Panc1 (cell line): ENCODE data around the gene CHRM2. TPM values are rescaled to one million over a fixed set of nuclear protein-coding genes. Genes with fewer than 3 reads are reported as not detected.

Experiments
- ATAC-seq: fragments of 200-7000 bp; cut with Tn5 transposase; 2 replicates; pipeline ENCODE4 v1.9.1; 2020; ENCODE audit warnings: mild to moderate bottlenecking, moderate library complexity
- BruUV-seq: library from RNA; stranded (reverse); fragments of 400-500 nt; replicated peaks from 2 replicates; lab custom pipeline; 2021; lab: Mats Ljungman, UMichigan
- CTCF ChIA-PET: fragments of 300-600 bp; sonication (Branson Sonifier 250); formaldehyde crosslinking; loops from one replicate; lab custom pipeline; 2022; ENCODE audit warnings: antibody characterized with exemption; lab: Charles Lee
- POLR2A ChIA-PET: fragments of 300-600 bp; sonication (Branson Sonifier 250); formaldehyde crosslinking; loops from one replicate; lab custom pipeline; 2022; ENCODE audit warnings: antibody characterized with exemption; lab: Charles Lee
- DNase-seq: peaks from one replicate; pipeline ENCODE4 v3.0.0-alpha.2; 2010; ENCODE audit warnings: low read depth, low spot score
- H3K27ac ChIP-seq: 2 replicates; pipeline ENCODE4 v1.5.1; 2011; ENCODE audit warnings: mild to moderate bottlenecking, low read length, inconsistent platforms
- H3K27me3 ChIP-seq: fragments of 200-500 bp; sonication (Bioruptor generic); 2 replicates; pipeline ENCODE4 v1.6.0; 2014; ENCODE audit warnings: low read length, inconsistent platforms; ENCODE audit not compliant: control insufficient read depth, insufficient read depth
- H3K36me3 ChIP-seq: fragments of 200-500 bp; sonication (Bioruptor generic); 2 replicates; pipeline ENCODE4 v1.5.1; 2014; ENCODE audit warnings: inconsistent platforms, mild to moderate bottlenecking, low read length, moderate library complexity; ENCODE audit not compliant: control insufficient read depth, insufficient read depth
- H3K4me1 ChIP-seq: 2 replicates; pipeline ENCODE4 v1.5.1; 2011; ENCODE audit warnings: inconsistent platforms, mild to moderate bottlenecking, low read length, moderate library complexity; ENCODE audit not compliant: control insufficient read depth, insufficient read depth
- H3K4me3 ChIP-seq, 2 experiments: 2 replicates each; pipeline ENCODE4 v1.5.1; 2011 to 2012; ENCODE audit warnings: low read depth in 2 of 2, low read length in 2 of 2, mild to moderate bottlenecking in 2 of 2, inconsistent platforms in 1 of 2, moderate library complexity in 1 of 2
- H3K9me3 ChIP-seq: fragments of 200-500 bp; sonication (Bioruptor generic); 2 replicates; pipeline ENCODE4 v1.5.1; 2014; ENCODE audit warnings: low read depth, mild to moderate bottlenecking, inconsistent platforms, low read length, moderate library complexity; ENCODE audit not compliant: control insufficient read depth, insufficient read depth
- CTCF ChIP-seq: fragments of 450-650 bp; IDR thresholded peaks from 2 replicates; pipeline ENCODE4 v1.5.1; 2017; ENCODE audit warnings: mild to moderate bottlenecking
- POLR2AphosphoS5 ChIP-seq: IDR thresholded peaks from 2 replicates; pipeline ENCODE4 v1.6.1; 2012; ENCODE audit warnings: mild to moderate bottlenecking, low read depth, low read length, moderate library complexity
- REST ChIP-seq, 2 experiments: IDR thresholded peaks; 2 replicates each; pipeline ENCODE4 v1.6.1; 2011 to 2012; ENCODE audit warnings: low read depth in 2 of 2, control low read depth in 1 of 2, low read length in 1 of 2, mild to moderate bottlenecking in 1 of 2, moderate library complexity in 1 of 2; ENCODE audit not compliant: insufficient read depth in 1 of 2
- SIN3A ChIP-seq: IDR thresholded peaks from 2 replicates; pipeline ENCODE4 v1.6.1; 2012; ENCODE audit warnings: low read depth, mild to moderate bottlenecking, low read length, moderate library complexity, borderline replicate concordance; ENCODE audit not compliant: insufficient read depth
- TCF7L2 ChIP-seq: IDR thresholded peaks from 2 replicates; pipeline ENCODE4 v1.6.1; 2011; ENCODE audit warnings: mild to moderate bottlenecking, low read depth, low read length, inconsistent platforms
- in situ Hi-C: cut with HindIII; loops from 2 replicates; pipeline ENCODE4 v1.10.0; 2016; ENCODE audit warnings: low sequenced_read_pairs, low pct_unique_long_range_greater_than_20kb
- intact Hi-C: fragments of 100-400 bp; cut with micrococcal nuclease; formaldehyde crosslinking; loops from one replicate; pipeline ENCODE4 v1.10.0; 2022; ENCODE audit not compliant: unreplicated experiment
- total RNA-seq: library from RNA; stranded (reverse); gene quantifications from one replicate; pipeline ENCODE4 v1.2.1, GENCODE V29; 2021; ENCODE audit not compliant: unreplicated experiment

The CHRM2 gene
- total RNA-seq, 1 experiment from 2014 or later: not detected

- TF ChIP-seq POLR2AphosphoS5 (no peak), CTCF (no peak), TCF7L2 (no peak), SIN3A (no peak), REST (IDR thresholded peaks at IDR 0.05; ENCODE audit: insufficient read depth in 1 of 2, low read depth in 2 of 2, low read length in 1 of 2) (no peak)
- Histone ChIP-seq H3K27ac (no peak overlapping the region), H3K4me1 (no peaks in the 10 kb centered on the region), H3K4me3 (no peak overlapping the region), H3K36me3 (no peaks in the 10 kb centered on the region), H3K9me3 (no peaks in the 10 kb centered on the region), H3K27me3 (no peaks in the 10 kb centered on the region)
- intact Hi-C loops (no loop called here), in situ Hi-C loops (no loop called here)
- DNase-seq: no peak
- no peak for ATAC-seq
- ChIA-PET POLR2A (no interaction called here), CTCF (no interaction called here)
- BruUV-seq: no TSS peak
Observed at GRCh38 chr7:136890399-136890798, 21.9 kb downstream of the CHRM2 start.

GRCh38 chr7:136891850-136892249 is 23.4 kb downstream of the CHRM2 start:
- Histone ChIP-seq H3K27me3 (no peaks in the 10 kb centered on the region), H3K9me3 (no peaks in the 10 kb centered on the region), H3K36me3 (no peaks in the 10 kb centered on the region), H3K27ac (no peak overlapping the region), H3K4me1 (no peaks in the 10 kb centered on the region), H3K4me3 (no peak overlapping the region)
- ChIA-PET POLR2A (no interaction called here), CTCF (no interaction called here)
- no peak for ATAC-seq
- no peak for TF ChIP-seq POLR2AphosphoS5
- no peak for TF ChIP-seq TCF7L2
- no peak for TF ChIP-seq CTCF
- TF ChIP-seq SIN3A: no peak
- TF ChIP-seq REST (IDR thresholded peaks at IDR 0.05; ENCODE audit: insufficient read depth in 1 of 2, low read depth in 2 of 2, low read length in 1 of 2): no peak
- no peak for DNase-seq
- BruUV-seq: no TSS peak
- in situ Hi-C loops: no loop called here
- intact Hi-C loops: no loop called here
